ENCODE measurements around the gene GPR137.
A peak's percentile ranks its signal among the peaks of the same experiment; 100 is the strongest.

Gene GPR137

GRCh38 chr11:64286801-64287159 lies 1.1 kb downstream of the GPR137 start:
- DNase-seq (ENCODE audit: low read depth) = no peak

- no peak for DNase-seq (ENCODE audit: low read depth)
Observed at GRCh38 chr11:64287676-64288352, 2.2 kb downstream of the GPR137 start.

- no peak for DNase-seq (ENCODE audit: low read depth)
Observed at GRCh38 chr11:64288353-64288750, 2.7 kb downstream of the GPR137 start.

- DNase-seq (ENCODE audit: low read depth) = no peak
Observed at GRCh38 chr11:64289002-64289564, 3.4 kb downstream of the GPR137 start.

- DNase-seq (ENCODE audit: low read depth) = no peak
Observed at GRCh38 chr11:64290352-64291261, 5.0 kb downstream of the GPR137 start.

GRCh38 chr11:64291262-64291751 lies 5.7 kb downstream of the GPR137 start, which contains the start of gene KCNK4:
Gene KCNK4 (plus strand): TSS chr11:64291302. CDS start chr11:64293019, 1,717 bp downstream.
- no peak for DNase-seq (ENCODE audit: low read depth)

- DNase-seq (ENCODE audit: low read depth) = no peak
Observed at GRCh38 chr11:64291752-64292459, 6.3 kb downstream of the GPR137 start.

- DNase-seq (ENCODE audit: low read depth) = no peak
Observed at GRCh38 chr11:64292460-64293254, 7.0 kb downstream of the GPR137 start.

GRCh38 chr11:64294774-64295173 lies 9.1 kb downstream of the GPR137 start:
- peak; percentile 65 for DNase-seq (ENCODE audit: low read depth)

GRCh38 chr11:64295760-64296159 lies 10.1 kb downstream of the GPR137 start:
- DNase-seq (ENCODE audit: low read depth) = no peak

- peak; percentile 12 for DNase-seq (ENCODE audit: low read depth)
Observed at GRCh38 chr11:64296236-64296635, 10.6 kb downstream of the GPR137 start.

- no peak for DNase-seq (ENCODE audit: low read depth)
Observed at GRCh38 chr11:64296830-64297698, 11.4 kb downstream of the GPR137 start.

- DNase-seq (ENCODE audit: low read depth) = no peak
Observed at GRCh38 chr11:64297699-64298358, 12.2 kb downstream of the GPR137 start.

GRCh38 chr11:64298966-64299846 lies 13.6 kb downstream of the GPR137 start:
- peak; percentile 25 for DNase-seq (ENCODE audit: low read depth)

- DNase-seq (ENCODE audit: low read depth) = no peak
Observed at GRCh38 chr11:64299847-64300648, 14.4 kb downstream of the GPR137 start, which contains the start of gene CATSPERZ. Gene CATSPERZ (plus strand): TSS chr11:64300358. CDS start chr11:64300411, 53 bp downstream.

GRCh38 chr11:64303109-64304031 lies 17.7 kb downstream of the GPR137 start:
- no peak for DNase-seq (ENCODE audit: low read depth)

- DNase-seq (ENCODE audit: low read depth) = no peak
Observed at GRCh38 chr11:64304032-64304315, 18.3 kb downstream of the GPR137 start.

All from EH (cell line).